ENCODE data around the gene IDH3G.
A peak's percentile ranks its signal among the peaks of the same experiment; 100 is the strongest.

IDH3G gene

GRCh38 chrX:153766098-153766817, 27.9 kb downstream of the IDH3G start (continued):
- TF ChIP-seq, protein P1, sequence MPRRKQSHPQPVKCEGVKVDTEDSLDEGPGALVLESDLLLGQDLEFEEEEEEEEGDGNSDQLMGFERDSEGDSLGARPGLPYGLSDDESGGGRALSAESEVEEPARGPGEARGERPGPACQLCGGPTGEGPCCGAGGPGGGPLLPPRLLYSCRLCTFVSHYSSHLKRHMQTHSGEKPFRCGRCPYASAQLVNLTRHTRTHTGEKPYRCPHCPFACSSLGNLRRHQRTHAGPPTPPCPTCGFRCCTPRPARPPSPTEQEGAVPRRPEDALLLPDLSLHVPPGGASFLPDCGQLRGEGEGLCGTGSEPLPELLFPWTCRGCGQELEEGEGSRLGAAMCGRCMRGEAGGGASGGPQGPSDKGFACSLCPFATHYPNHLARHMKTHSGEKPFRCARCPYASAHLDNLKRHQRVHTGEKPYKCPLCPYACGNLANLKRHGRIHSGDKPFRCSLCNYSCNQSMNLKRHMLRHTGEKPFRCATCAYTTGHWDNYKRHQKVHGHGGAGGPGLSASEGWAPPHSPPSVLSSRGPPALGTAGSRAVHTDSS (tag by site-specific recombination; IDR thresholded peaks at IDR 0.05), result no peak
- TF ChIP-seq ZNF211 (tag by site-specific recombination; IDR thresholded peaks at IDR 0.05; ENCODE audit: low read depth), result no peak
- TF ChIP-seq, protein P2, sequence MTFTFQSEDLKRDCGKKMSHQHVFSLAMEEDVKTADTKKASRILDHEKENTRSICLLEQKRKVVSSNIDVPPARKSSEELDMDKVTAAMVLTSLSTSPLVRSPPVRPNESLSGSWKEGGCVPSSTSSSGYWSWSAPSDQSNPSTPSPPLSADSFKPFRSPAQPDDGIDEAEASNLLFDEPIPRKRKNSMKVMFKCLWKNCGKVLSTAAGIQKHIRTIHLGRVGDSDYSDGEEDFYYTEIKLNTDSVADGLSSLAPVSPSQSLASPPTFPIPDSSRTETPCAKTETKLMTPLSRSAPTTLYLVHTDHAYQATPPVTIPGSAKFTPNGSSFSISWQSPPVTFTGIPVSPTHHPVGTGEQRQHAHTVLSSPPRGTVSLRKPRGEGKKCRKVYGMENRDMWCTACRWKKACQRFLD (tag by site-specific recombination; IDR thresholded peaks at IDR 0.05), result no peak
- TF ChIP-seq HIC1 (tag by site-specific recombination; IDR thresholded peaks at IDR 0.05), result peak; percentile 75; the same call in 1 of the 2 replicates
- no peak for TF ChIP-seq ZNF18 (tag by site-specific recombination; IDR thresholded peaks at IDR 0.05)
- TF ChIP-seq ZNF560 (tag by site-specific recombination; IDR thresholded peaks at IDR 0.05; ENCODE audit: borderline replicate concordance), result no peak
- no peak for TF ChIP-seq KLF16 (tag by site-specific recombination; IDR thresholded peaks at IDR 0.05)
- TF ChIP-seq GLIS2 (tag by site-specific recombination; IDR thresholded peaks at IDR 0.05), result peak; percentile 74
- no peak for TF ChIP-seq ZNF555 (tag by site-specific recombination; conservative IDR thresholded peaks at IDR 0.05)
- TF ChIP-seq YY2 (tag by site-specific recombination; IDR thresholded peaks at IDR 0.05), result no peak
- TF ChIP-seq ZNF654 (tag by site-specific recombination; IDR thresholded peaks at IDR 0.05; ENCODE audit: low read depth), result no peak
- TF ChIP-seq ZNF146 (tag by site-specific recombination; IDR thresholded peaks at IDR 0.05), result no peak
- TF ChIP-seq ZNF341 (tag by site-specific recombination; IDR thresholded peaks at IDR 0.05; ENCODE audit: low read depth), result peak; percentile 92
- no peak for TF ChIP-seq HOXD13 (CRISPR knock-in tag; IDR thresholded peaks at IDR 0.05; ENCODE audit: borderline replicate concordance)
- no peak for TF ChIP-seq IKZF3 (tag by site-specific recombination; IDR thresholded peaks at IDR 0.05)
- TF ChIP-seq, protein P3, sequence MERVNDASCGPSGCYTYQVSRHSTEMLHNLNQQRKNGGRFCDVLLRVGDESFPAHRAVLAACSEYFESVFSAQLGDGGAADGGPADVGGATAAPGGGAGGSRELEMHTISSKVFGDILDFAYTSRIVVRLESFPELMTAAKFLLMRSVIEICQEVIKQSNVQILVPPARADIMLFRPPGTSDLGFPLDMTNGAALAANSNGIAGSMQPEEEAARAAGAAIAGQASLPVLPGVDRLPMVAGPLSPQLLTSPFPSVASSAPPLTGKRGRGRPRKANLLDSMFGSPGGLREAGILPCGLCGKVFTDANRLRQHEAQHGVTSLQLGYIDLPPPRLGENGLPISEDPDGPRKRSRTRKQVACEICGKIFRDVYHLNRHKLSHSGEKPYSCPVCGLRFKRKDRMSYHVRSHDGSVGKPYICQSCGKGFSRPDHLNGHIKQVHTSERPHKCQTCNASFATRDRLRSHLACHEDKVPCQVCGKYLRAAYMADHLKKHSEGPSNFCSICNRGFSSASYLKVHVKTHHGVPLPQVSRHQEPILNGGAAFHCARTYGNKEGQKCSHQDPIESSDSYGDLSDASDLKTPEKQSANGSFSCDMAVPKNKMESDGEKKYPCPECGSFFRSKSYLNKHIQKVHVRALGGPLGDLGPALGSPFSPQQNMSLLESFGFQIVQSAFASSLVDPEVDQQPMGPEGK (tag by site-specific recombination; IDR thresholded peaks at IDR 0.05), result peak; percentile 81
- peak; percentile 59 for TF ChIP-seq WT1 (tag by site-specific recombination; IDR thresholded peaks at IDR 0.05)
- no peak for TF ChIP-seq ZNF501 (tag by site-specific recombination; IDR thresholded peaks at IDR 0.05)
- no peak for TF ChIP-seq ZNF658 (tag by site-specific recombination; IDR thresholded peaks at IDR 0.05)
- no peak for TF ChIP-seq ZNF350 (tag by site-specific recombination; IDR thresholded peaks at IDR 0.05)
- TF ChIP-seq ZNF639 (tag by site-specific recombination; IDR thresholded peaks at IDR 0.05), result peak; percentile 13; the same call in 1 of the 2 replicates
- no peak for TF ChIP-seq ZSCAN23 (tag by site-specific recombination; IDR thresholded peaks at IDR 0.05)
- TF ChIP-seq, protein P4, sequence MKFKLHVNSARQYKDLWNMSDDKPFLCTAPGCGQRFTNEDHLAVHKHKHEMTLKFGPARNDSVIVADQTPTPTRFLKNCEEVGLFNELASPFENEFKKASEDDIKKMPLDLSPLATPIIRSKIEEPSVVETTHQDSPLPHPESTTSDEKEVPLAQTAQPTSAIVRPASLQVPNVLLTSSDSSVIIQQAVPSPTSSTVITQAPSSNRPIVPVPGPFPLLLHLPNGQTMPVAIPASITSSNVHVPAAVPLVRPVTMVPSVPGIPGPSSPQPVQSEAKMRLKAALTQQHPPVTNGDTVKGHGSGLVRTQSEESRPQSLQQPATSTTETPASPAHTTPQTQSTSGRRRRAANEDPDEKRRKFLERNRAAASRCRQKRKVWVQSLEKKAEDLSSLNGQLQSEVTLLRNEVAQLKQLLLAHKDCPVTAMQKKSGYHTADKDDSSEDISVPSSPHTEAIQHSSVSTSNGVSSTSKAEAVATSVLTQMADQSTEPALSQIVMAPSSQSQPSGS (tag by site-specific recombination; IDR thresholded peaks at IDR 0.05; ENCODE audit: low read depth), result no peak
- TF ChIP-seq FEZF1 (tag by site-specific recombination; IDR thresholded peaks at IDR 0.05), result no peak
- TF ChIP-seq OVOL3 (tag by site-specific recombination; IDR thresholded peaks at IDR 0.05), result no peak
- TF ChIP-seq ZNF791 (tag by site-specific recombination; IDR thresholded peaks at IDR 0.05), result no peak
- no peak for TF ChIP-seq ZNF510 (tag by site-specific recombination; IDR thresholded peaks at IDR 0.05; ENCODE audit: insufficient replicate concordance)

Measured in HEK293 (cell line).